Glomerular endothelial cell (primary cell): ENCODE results near the gene BASP1. TPM values are rescaled to one million over a fixed set of nuclear protein-coding genes. Genes with fewer than 3 reads are reported as not detected.

ENCODE experiments used
- DNase-seq: peaks from one replicate; pipeline ENCODE4 v3.0.0-alpha.2; 2011; ENCODE audit warnings: low read depth, low spot score; ENCODE audit errors: extremely low read depth
- total RNA-seq: library from RNA; depleted of rRNA; stranded (reverse); fragments of >200 nt; gene quantifications from 2 replicates; pipeline ENCODE4 v1.2.3, GENCODE V29; 2015

Gene BASP1, protein sequence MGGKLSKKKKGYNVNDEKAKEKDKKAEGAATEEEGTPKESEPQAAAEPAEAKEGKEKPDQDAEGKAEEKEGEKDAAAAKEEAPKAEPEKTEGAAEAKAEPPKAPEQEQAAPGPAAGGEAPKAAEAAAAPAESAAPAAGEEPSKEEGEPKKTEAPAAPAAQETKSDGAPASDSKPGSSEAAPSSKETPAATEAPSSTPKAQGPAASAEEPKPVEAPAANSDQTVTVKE
- 57.8 and 85.2 TPM in 2 replicates for total RNA-seq

DNA sequence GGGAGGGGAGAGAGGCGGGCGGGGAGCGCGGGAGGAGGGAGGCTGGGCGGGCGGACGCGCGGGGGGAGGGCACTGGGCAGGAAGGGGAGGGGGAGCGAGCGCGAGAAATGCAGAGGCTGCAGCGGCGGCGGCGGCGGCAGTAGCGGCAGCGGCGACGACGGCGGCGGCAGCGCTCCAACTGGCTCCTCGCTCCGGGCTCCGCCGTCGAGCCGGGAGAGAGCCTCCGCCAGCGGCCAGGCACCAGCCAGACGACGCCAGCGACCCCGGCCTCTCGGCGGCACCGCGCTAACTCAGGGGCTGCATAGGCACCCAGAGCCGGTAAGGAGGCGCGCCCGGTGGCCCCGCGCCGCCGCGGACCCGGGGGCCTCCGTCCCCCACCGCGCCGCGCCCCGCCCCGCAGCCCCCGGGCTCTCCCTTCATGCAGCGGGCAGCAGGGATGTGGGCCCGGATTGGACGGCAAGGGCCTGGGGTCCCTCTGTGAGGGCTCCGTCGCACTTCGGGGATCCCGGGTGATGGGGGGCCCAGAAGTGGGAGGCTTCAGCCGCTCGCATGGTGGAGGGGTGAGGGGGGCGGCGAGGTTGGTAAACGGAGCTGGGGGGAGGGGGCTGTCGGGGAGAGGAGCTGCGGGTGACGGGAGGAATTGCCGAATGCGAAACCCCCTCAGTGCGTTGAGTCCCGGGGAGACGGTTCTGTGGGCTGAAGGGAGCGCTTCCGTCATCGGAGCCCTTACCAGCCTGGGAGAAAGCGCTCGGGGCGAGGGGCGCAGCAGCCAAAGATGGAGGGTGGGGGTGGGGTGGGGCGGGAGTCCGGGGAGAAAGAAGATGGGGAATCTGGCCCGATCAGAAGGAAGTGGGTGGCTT is at the start of gene BASP1:
BASP1 (plus strand) TSS at position 139 of the 860 bp plus-strand sequence. CDS start 57,586 bp downstream, outside the sequence.
- DNase-seq = no peak

DNA sequence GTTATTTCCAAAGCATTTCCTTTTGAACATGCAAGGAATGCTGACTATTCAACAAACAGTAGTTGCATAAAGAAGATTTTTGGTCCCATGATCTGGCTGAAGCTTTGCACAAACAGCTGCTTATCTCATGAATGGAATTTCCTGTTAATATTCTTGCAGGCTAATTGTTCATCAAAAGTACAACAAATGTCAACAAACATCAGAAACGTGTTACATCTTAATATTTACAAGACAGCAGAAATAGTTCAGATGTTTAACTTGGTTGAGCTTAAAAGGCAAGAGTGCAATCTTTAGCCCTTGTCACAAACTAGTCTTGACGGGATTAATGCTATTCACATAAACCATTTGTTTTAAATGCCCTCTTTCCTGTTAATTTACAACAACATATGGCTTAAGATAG is 47.9 kb upstream of the BASP1 start:
- no peak for DNase-seq

DNA sequence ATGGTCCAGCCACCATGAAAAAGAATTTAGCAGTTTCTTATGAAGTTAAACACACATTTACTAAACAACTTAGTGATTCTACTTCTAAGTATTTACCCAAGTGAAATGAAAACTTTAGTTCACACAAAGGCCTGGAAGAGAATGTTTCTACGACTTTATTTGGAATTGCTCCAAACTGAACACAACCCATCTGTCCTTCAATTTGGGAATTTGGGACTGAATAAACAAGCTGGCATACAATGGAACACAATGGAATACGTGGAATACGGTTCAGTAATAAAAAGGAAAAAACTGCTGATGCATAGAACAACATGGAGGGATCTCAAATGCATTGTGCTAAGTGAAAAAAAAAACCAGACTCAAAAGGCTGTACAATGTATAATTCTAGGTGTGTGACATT is 44.6 kb upstream of the BASP1 start:
- no peak for DNase-seq

DNA sequence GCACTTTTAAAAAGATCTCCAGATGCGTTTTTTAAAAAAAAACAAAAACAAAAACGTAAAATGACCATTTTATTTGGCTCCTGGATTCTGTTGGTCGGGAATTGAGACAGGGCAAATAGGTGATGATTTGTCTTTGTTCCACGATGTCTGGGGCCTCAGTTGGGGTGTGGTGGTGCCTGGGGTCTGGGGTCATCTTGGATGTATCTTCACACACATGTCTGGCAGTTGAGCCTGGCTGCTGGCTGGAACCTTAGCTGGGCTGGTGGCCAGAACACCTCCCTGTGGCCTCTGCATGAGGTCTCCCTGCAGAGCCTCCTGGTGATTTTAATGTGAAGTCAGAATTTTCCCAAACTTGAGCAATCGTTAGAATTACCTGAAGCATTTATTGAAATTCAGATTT is 42.5 kb upstream of the BASP1 start:
- no peak for DNase-seq

DNA sequence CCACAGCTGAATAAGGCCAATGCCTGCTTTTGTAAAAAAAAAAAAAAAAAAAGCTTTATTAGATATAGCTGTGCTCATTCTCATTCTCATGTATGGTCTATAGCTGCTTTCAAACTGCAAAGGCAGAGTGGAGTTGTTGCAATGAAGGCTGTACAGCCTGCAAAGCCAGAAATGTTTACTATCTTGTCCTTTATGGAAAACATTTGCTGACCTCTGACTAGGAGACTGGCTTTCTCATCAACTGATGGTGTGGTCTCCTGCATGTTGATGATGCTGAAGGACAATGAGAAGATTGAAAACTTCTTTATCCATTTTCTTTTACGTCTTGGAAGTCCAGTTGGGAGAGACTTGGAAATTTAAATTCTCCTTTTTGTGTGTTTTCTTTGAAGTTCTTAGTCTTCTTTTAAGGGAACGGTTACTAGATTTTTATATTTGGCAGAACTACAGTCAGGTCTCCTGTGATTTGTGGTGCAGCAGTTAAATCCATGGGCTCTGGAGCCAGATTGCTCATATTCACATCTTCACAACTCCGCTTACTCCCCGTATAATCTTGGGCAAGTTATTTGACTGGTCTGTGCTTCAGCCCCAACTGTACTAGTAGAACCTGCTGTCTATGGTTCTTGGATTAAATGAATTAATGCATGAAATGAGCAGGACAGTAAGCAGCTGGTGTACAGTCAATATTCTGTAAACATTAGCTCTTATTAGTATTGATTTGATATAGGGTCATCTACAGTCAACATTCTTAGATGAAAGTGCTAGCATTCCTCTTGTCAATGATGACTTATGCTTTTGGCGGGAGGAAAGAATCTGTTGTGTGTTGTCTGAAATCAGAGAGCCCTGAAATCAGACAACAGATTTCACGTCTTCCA is 39.7 kb upstream of the BASP1 start:
- DNase-seq = no peak

DNA sequence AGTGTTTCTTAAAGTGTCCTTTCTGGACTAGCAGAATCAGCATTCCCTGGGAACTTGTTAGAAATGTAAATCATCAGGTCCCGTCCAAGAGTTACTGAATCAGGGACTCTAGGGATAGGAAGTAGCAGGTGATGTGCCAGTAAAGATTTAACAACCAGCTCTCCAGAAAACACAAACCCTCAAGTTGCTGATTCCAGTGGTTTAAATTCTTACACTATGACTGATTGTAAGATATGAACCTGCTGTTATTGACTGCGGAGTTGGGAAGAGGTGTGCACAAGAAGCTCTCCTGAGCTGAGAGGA is 39.1 kb upstream of the BASP1 start:
- DNase-seq = no peak

DNA sequence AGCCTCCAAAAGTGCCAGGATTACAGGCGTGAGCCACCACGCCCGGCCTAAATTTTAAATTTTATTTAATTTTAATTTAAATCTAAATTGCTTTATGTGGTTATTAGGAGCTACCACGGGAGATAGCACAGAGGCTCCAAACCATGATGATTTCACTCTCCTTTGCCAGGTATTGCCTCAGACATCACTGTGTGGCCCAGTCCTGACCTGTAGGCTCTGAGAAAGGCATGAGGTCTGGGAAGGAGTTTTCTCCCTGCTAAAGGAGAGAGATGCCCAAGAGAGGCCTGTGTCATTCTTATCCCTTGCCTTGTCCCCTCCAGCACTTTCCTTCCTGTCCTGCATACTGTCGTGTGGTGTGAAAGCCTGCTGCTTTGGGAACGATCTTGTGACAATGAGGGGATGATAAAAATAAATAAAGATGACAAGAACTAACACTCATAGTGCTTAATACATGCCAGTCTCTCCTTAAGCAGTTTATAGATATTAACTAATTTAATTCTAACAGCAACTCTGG is 37.0 kb upstream of the BASP1 start:
- no peak for DNase-seq

DNA sequence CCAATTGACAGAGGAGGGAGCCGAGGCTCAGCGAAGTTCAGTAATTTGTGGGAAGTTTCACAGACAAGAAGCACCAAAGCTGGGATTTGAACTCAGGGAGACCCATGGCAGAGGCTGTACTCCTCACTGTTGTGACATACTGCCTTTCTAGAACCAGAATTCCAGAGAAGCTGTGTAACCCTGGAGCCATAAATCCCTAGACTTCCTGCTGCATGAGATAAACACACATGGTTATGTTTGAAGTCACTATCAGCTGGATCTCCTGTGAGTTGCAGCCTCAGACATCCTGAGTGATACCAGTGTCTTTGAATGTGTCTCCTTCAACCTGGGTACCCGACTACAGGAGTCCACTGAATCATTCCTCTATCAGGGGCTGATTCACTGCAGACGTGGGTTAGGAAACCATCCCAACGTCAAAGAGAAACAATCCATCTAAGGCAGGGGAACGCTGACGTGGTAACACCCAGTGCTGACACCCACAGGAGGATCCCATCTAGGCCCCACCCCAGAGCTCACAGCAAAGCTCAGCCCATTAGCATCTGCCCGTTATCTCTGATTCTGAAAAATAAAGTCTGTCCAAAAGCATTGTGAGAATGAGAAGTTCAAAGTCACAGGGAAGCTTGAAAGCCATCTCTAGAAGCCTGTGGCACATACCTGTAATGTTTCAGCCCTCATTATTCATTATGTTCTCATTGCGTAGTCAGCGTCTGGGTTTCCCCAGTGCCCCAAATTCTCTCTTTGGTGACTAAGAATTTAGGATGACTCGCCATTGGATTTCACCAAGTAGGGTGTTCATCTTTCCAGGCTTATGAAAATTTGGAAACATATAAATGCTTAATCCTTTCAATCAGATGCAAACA is 36.3 kb upstream of the BASP1 start:
- DNase-seq = peak; percentile 47

DNA sequence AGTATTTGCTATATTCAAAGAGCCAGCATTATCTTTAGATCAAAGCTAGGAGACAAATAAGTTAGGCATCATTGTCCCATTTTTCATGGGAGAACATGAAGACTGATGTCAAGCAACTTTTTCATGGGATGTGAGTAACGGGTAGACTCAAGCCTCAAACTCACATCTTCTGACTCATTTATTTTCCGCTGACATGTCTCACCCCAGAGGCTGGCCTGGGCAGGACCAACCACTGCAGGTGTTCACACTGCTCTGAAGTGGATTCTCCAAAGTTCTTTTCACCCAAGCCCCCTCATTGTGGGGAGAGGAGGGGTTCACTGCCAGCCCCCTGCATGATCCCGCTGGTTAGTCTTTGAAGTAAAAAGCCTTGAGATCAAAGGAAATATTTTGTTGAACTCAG is 34.9 kb upstream of the BASP1 start:
- DNase-seq = no peak

DNA sequence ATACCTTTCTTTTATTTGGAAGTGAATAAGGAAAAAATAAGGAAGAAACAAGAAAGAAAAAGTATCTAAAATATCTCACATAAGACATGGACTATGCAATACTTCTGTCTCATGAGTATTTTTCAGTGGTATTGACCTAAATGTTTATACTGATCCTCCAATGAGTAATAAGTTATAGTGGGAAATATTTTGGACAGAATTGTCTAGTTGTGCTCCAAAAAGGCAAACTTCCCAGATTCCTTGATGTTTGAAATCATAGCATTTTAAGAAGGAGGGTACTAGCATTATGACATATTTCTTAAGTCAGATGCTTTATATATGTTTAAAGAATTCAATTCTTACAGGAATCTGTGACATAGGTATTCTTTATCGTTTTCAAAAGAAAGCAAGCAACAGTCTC is 34.5 kb upstream of the BASP1 start:
- DNase-seq = no peak

DNA sequence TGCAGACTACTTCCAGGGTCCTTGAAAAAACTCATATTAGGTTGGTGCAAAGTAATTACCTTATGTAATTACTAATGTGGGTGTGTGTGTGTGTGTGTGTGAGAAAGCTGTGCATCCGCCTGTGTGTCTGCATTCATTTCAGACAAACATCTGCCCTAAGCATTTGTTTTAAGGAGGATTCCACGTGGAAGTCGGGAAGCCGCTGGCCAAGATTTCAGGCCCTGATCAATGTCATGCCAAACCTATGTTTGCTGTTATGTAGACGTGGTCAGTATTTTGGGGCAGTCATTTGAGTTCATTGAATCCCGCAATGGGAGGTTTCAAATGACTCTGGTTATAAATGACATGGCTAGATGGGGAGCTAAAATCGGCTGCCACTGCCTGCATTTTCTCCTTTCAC is 33.6 kb upstream of the BASP1 start:
- DNase-seq = no peak

DNA sequence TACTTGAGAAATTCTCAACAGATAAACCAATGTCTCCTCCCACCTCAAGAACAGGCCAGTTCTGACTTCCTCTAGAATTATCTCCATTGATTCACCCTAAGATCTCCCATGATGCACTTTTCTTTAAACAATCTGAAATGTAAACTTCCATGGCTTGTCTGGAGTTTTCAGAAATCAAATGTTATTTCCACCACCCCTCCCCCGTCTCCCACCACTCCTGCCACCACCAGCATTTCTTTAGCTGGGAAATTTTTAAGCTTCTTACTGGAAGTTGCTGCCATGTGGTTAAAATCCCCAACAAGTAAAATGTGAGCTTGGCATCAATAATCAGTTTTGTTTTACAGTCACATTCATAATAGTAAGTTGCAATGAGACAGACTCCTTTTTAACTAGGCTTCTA is 32.8 kb upstream of the BASP1 start:
- DNase-seq = no peak

DNA sequence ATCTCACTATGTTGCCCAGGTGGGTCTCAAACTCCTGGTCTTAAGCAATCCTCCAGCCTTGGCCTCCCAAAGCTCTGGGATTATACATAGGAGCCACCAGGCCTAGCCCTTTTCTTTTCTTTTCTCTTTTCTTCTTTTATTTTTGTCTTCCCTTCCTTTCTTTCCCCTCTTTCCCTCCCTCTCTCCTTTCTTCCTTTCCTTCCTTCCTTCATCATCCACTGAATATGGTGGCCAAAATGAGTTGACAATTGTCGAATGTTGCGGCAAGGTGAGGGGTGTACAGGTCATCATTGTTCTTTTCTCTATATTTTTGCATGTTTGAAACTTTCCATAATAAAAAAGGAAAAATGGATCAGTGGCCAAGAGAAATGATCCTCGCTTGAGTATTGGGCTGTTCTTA is 32.1 kb upstream of the BASP1 start:
- no peak for DNase-seq

DNA sequence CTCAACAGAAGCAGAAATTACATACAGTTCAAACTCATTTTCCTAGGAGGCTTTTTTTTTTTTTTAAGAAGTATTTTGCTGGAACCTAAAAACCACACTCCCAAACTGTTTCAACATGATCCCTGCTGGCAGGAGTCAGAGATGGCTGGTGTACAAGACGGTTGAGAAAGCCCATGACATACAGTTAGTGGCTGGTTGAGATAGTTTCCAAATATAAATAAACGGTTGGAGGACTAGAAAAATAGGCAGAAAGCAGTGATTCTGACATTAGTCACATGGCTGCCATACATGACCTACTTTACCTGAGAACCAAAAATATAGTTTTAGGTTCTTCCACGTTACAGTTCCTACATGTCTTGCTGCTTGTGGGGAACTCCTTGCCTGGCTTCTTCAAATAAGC is 31.7 kb upstream of the BASP1 start:
- no peak for DNase-seq

DNA sequence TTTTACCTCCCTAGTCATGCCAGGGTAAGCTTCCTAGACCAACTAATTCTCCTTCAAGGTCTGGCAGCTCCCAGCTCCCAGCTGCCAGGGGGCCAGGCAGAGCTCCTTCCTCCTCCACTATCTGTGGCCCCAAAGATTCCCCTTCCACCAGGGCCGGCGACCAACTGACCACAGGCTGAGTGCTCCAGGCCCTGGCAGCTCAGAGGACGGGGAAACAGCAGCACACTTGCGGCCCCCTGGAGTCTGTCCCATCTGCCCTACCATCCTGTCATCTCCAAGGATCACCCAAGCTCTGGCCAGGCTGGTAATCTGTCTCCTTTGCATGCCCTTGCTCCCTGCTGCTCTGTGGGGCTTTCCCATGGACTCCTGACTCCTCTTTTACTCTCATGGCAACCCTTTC is 31.2 kb upstream of the BASP1 start:
- DNase-seq = no peak

DNA sequence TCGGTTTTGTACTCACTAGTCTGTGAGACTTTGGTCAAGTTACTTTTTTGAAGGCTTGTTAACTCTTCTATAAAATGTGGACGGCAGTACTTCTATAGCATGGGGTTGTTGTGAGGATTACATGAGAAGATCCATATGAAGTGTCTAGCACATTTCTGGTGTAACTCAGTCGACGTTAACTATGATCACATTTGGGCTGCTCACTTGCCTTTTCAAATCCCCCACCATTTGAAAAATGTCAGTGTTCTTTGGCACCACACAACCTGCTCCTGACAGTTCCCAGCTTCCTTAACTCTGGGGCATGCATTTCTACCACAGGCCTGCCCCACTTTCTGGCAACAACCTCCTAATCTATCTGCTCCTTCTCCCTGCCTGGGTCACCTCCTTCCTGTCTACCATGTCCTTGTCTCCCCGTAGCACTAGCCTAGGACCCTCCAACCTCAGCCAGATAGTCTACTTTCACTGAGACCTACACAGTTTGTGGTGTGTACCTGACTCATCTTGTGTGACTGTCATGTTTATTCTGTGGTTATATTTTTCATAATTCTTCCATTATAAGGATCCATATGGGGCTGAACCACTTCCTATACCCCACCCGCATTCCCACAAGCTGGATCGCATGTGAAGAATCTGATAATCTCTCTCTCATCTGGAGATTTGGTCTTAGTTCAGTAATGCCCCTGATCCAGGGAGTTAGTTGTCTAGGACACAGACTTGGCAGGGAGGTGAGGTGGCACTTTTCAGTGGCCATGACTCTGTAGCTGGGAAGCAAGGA is 30.2 kb upstream of the BASP1 start:
- DNase-seq = no peak

DNA sequence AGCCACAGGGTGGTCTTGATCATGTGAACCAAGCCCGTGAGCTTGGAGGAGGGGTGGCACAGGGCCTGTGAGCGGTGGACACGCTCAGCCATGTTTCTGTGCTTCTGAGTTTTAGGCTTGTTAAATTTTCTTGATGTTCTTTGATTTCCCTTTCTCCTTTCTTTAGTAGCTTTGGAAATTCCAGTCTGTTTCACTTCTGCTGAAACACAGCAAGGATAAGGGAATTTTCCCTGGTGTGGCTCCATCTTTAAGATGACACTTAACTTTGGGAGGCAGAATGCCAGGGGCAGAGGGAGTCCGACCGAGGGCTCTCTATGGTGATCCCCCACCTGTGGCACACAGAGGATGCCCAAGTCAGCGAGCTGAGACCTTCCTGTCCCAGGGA is 29.7 kb upstream of the BASP1 start:
- no peak for DNase-seq

DNA sequence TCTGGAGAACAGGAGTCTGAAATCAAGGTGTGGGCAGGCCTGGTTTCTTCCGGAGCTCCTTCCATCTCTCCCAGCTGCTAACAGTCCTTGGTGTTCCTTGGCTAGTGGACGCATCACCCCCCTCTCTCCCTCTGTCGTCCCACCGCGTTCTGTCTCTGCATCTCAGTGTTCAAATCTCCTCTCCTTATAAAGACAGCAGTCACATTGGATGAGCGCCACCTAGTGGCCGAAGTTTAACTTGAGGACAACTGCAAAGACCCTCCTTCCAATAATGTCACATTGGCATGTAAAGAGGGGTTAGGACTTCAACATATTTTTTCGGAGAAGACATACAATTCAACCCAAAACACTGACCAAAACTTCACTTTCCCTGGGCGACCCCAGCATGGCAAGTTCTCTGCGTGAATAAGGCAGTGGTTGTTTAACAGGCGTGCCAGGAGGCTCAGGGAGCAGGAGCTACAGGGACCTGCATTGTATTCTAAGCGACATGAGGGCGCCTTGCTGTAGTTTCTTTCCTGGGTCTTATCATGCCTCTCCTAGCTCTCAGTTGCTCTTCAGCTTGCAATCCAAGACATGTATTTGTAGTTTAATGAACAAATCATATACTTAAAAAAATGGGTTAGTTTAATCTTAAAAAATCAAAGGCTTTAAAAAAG is 27.9 kb upstream of the BASP1 start:
- peak; percentile 81 for DNase-seq

DNA sequence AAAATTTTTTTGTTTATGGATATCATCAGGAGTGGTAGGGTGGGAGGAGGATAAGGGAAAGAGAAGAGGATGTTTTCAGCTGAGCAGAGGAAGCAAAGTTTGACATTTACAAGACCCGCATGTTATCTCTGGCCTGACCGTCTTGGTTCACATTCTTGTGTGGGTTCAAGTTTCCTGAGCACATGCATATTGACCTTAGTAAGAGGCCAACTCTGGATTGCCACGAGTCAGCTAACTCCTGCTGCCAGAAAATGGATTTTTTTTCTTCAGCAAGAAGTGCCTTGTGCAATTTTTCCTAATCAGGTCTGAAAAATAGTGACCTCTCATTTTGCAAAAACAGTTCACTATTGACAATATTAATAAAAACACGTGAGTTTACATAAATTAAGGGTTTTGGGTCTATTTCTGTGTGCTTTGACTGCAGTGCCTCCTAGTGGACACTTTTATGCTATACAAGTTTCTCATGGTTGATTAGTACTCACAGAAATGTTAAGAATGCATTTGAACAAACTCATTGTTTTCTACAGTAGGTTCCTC is 27.1 kb upstream of the BASP1 start:
- DNase-seq = peak; percentile 81
